ENCODE results near the gene SLC25A14. TPM values are rescaled to one million over a fixed set of nuclear protein-coding genes. Genes with fewer than 3 reads are reported as not detected.

SLC25A14 gene
- total and polyA plus RNA-seq, 12 donors = 4.8 to 29.2 (median 11.9) TPM

DNA sequence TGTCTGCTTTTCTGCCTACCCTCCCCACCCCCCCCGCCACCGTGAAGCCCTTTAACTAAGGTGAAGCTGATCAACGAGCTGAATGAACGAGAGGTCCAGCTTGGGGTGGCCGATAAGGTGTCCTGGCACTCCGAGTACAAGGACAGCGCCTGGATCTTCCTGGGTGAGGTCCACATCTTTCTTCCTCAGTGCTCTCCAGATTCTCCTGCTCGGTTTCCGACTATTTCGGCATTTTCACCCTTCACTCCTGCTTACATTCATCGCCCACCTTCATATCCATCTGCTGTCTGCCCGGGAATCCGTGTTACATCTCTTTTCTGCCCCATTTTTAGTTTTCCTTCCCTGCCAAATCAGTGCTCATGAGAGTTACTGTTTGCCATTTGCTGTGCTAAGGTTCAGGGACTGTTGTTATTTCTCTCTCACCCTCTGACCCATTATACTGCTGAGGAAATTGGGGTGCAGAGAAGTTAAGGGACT, 62.5 kb downstream of the SLC25A14 start:
- no peak for DNase-seq
- H3K4me1 ChIP-seq (replicated peaks in 1 of 2) = no peaks in the 10 kb centered on the region
- intact Hi-C loops (cut with DNase I) = no loop called here
- H3K36me3 ChIP-seq (replicated peaks in 1 of 2) = no peaks in the 10 kb centered on the region
- no peaks in the 10 kb centered on the region for H3K9me3 ChIP-seq (replicated peaks in 1 of 3)
- H3K27me3 ChIP-seq = peaks cover 12% of the 10 kb centered on the region
- WGBS, 4 donors = 0 to 27% (median 13%) methylated on average over 6 to 13 of the region's 13 CpGs
- peak overlapping the region in 3 of 4 donors; percentile 53 to 75 (median 62) for H3K4me3 ChIP-seq
- H3K27ac ChIP-seq = peak overlapping the region in 4 of 5 donors; percentile 48 to 85 (median 67)
- TF ChIP-seq POLR2A (IDR thresholded peaks at IDR 0.05) = no peak
- TF ChIP-seq, protein P1, sequence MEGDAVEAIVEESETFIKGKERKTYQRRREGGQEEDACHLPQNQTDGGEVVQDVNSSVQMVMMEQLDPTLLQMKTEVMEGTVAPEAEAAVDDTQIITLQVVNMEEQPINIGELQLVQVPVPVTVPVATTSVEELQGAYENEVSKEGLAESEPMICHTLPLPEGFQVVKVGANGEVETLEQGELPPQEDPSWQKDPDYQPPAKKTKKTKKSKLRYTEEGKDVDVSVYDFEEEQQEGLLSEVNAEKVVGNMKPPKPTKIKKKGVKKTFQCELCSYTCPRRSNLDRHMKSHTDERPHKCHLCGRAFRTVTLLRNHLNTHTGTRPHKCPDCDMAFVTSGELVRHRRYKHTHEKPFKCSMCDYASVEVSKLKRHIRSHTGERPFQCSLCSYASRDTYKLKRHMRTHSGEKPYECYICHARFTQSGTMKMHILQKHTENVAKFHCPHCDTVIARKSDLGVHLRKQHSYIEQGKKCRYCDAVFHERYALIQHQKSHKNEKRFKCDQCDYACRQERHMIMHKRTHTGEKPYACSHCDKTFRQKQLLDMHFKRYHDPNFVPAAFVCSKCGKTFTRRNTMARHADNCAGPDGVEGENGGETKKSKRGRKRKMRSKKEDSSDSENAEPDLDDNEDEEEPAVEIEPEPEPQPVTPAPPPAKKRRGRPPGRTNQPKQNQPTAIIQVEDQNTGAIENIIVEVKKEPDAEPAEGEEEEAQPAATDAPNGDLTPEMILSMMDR (IDR thresholded peaks at IDR 0.05) = no peak

DNA sequence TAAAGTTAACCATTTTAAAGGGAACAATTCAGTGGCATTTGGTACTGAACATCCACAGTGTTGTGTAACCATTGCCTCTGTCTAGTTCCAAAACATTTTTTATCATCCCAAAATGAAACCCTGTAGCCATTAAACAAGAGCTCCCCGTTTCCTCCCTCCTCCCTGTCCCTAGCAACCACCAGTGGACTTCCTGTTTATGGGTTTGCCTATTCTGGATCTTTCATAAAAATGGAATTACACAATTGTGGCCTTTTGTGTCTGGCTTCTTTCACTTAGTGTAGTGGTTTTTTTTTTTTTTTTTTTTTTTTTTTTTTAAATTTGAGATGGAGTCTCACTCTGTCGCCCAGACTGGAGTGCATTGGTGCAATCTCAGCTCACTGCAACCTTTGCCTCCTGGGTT, 73.7 kb downstream of the SLC25A14 start:
- peak in 1 of 7 donors; percentile 19 for DNase-seq
- Histone ChIP-seq H3K27ac (no peak overlapping the region), H3K9me3 (replicated peaks in 1 of 3) (no peaks in the 10 kb centered on the region), H3K4me3 (no peak overlapping the region), H3K27me3 (no peaks in the 10 kb centered on the region), H3K4me1 (replicated peaks in 1 of 2) (no peaks in the 10 kb centered on the region), H3K36me3 (replicated peaks in 1 of 2) (peaks cover 0 to 5% of the 10 kb centered on the region in 2 donors)
- intact Hi-C loops (cut with DNase I) = no loop called here
- TF ChIP-seq, protein P1 (IDR thresholded peaks at IDR 0.05) = no peak
- no peak for TF ChIP-seq POLR2A (IDR thresholded peaks at IDR 0.05)
- WGBS, 4 donors = 39 to 68% (median 60%) methylated on average over 1 to 2 of the region's 2 CpGs

GRCh38 chrX:130414800-130415199, 75.1 kb downstream of the SLC25A14 start:
- intact Hi-C loops (cut with DNase I) = no loop called here
- WGBS, 4 donors = 92 to 95% (median 94%) methylated on average over 3 to 5 of the region's 5 CpGs
- TF ChIP-seq, protein P1 (IDR thresholded peaks at IDR 0.05) = no peak
- TF ChIP-seq POLR2A (IDR thresholded peaks at IDR 0.05) = no peak
- DNase-seq = no peak
- Histone ChIP-seq H3K36me3 (replicated peaks in 1 of 2) (peaks cover 0 to 5% of the 10 kb centered on the region in 2 donors), H3K27ac (no peak overlapping the region), H3K27me3 (no peaks in the 10 kb centered on the region), H3K9me3 (replicated peaks in 1 of 3) (no peaks in the 10 kb centered on the region), H3K4me1 (replicated peaks in 1 of 2) (no peaks in the 10 kb centered on the region), H3K4me3 (no peak overlapping the region)

DNA sequence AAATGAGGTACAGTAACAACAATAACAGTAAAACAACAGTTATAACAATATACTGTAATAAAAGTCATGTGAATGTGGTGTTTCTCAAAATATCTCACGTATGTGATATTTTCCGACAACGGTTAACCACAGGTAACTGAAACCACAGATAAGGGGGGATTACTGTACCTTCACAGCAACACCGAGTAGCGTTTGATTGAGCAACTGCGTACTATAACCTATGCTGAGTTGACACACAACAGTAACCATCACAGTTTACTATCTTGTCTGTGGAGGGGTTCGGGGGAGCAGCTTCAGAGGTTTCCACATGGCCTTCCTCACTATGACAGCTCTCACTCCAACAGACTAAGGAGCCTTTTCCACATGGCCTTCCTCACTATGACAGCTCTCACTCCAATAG, 75.5 kb downstream of the SLC25A14 start:
- intact Hi-C loops (cut with DNase I) = no loop called here
- no peak for DNase-seq
- peaks cover 0 to 5% of the 10 kb centered on the region in 2 donors for H3K36me3 ChIP-seq (replicated peaks in 1 of 2)
- no peaks in the 10 kb centered on the region for H3K27me3 ChIP-seq
- no peak for TF ChIP-seq POLR2A (IDR thresholded peaks at IDR 0.05)
- TF ChIP-seq, protein P1 (IDR thresholded peaks at IDR 0.05) = no peak
- H3K4me1 ChIP-seq (replicated peaks in 1 of 2) = no peaks in the 10 kb centered on the region
- H3K9me3 ChIP-seq (replicated peaks in 1 of 3) = no peaks in the 10 kb centered on the region
- no peak overlapping the region for H3K4me3 ChIP-seq
- WGBS, 4 donors = 87 to 93% (median 90%) methylated on average over 7 of the region's 7 CpGs
- H3K27ac ChIP-seq = no peak overlapping the region
